ENCODE data around the gene PNPLA7.
"Not testable (repeated sequence)": the region's sequence is repeated elsewhere in the genome, so short reads cannot be mapped to it uniquely, and the experiment has no call there.

Gene PNPLA7

DNA sequence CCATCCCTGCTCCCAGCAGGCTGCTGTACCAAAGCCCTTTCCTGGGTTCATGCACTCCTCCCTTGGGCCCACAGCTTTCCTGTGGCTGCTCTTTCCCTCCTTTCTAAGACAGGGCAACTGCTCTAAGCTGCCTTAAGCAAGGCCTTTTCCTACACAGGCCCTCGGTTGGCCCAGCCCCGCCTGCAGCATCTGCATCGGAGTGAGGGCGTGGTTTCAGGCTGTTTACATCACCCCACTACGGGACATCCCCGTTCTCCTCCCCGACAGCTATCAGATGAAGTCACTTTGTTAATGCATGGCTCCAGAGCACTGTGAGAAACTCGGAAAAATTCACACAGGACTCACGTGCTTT lies 25.1 kb upstream of the PNPLA7 start:
- no peak for DNase-seq (ENCODE audit: low spot score)

DNA sequence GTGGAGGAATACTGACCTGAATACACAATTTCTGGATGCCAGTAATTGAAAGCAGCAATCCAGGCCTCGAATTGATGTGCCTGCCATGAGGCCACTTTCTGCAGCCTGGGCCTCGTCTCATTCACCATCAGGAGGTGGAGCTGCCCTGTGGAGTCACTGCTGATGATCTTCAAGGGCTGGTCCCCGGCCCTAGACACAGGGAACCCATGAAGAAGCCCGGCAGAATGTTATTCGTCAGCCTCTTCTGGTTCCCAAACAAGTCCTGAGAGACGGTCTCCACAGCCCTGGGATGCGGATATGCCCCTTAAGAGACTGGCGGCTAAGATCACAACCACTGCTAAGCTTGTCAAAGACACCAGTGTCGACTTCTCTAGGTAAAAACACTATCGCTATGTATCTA lies 24.0 kb upstream of the PNPLA7 start:
- DNase-seq (ENCODE audit: low spot score) = no peak

DNA sequence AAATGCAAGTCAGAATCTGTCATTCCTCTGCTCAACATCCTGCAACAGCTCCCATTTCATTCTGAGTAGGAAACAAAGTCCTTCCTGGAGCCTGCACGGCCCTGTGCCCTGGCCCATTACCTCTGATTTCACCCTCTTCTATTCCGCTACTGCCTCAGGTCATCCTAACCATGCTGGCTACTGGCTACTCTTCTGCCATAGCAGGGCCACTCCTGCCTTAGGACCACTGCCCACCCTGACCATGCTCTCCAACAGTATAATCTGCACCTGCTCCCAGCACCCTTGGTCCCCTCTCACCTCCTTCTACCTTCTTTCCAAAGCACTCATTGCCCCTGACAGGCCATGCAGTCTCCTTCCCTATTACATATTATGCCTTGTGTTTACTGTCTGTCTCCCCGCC lies 20.4 kb upstream of the PNPLA7 start:
- DNase-seq (ENCODE audit: low spot score) = no peak

DNA sequence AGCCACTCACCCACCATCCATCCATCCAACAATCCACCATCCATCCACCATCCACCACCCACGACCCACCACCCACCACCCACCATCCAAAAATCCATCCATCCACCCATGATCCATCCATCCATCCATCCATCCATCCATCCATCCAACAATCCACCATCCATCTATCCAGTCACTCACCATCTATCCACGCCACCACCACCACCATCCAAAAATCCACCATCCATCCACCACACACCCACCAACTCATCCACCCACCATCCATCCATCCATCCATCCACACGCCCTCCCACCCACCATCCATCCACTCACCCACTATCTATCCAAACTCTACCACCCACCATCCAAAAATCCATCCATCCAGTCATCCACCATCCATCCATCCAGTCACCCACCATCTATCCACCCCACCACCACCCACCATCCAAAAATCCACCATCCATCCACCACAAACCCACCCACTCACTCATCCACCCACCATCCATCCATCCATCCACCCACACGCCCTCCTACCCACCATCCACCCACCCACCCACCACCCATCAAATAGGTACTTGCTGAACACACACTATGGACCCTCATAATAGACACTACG lies 19.5 kb upstream of the PNPLA7 start:
- no peak for DNase-seq (ENCODE audit: low spot score)

DNA sequence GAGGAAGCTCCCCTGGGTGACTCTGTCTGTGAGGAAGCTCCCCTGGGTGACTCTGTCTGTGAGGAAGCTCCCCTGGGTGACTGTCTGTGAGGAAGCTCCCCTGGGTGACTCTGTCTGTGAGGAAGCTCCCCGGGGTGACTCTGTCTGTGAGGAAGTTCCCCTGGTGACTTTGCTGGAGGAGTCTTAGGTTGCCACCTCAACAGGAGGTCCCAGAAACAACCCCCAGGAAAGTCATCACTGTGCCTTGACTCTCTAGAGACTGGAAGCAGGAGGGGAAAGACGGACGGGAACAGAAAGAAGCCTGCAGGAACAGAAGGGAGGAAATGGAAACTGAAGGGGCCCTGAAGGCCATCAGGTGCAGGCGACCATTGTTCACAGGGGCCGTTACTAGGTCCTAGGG lies 18.2 kb upstream of the PNPLA7 start:
- peak; percentile 49 for DNase-seq (ENCODE audit: low spot score)

DNA sequence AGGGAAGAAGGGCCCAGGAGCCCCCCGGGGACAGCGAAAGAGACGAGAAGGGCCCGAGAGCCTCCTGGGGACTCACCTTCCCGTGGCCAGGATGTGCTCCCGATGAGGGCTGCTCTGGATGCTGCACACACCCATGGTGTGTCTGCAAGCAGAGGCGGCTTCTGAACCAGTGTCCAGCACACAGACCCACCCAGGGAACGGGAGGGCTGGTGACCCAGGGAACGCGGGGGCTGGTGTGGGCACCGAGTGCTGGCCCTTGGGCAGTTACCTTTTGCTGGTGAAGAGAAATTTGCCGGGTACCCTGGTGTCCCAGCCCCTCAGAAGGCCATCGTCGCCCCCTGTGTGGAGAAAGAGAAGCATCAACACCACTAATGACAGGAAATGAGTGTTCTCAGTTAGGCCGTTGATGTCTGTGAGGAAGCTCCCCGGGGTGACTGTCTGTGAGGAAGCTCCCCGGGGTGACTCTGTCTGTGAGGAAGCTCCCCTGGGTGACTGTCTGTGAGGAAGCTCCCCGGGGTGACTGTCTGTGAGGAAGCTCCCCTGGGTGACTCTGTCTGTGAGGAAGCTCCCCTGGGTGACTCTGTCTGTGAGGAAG lies 14.7 kb upstream of the PNPLA7 start:
- DNase-seq (ENCODE audit: low spot score) = peak; percentile 58

DNA sequence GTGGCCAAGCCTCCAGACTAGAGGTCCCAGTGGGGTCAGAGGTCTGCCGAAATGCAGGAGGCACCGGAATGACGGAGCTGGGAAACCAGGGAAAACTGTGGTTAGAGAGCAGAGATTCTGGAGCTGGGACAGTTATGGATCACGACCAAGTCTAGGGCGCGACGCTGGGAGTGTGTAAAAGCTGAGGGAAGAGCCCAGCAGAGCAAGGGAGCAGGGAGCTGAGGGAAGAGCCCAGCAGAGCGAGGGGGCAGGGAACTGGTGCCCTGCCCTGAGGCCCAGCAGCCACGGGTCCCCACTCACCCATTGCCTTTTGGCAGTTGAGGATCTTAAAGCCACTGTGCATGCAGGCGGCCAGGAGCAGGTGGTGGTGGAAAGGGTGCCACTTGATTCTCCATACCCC lies 13.9 kb upstream of the PNPLA7 start:
- no peak for DNase-seq (ENCODE audit: low spot score)

DNA sequence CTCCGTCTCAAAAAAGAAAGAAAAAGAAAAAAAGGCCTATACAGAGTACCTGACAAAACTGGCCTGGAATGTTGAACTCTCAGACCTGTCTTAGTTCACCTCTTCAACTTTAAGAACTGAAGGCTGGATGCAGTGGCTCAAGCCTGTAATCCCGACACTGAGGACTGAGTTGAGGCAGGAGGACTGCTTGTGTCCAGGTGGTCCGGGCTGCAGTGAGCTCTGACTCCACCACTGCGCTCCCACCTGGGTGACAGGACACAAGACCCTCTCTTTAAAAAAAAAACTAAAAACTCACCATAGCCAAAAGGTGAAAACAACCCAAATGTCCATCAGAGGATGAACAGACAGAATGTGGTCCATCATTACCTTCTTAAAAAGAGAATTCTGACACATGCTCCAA lies 7.9 kb upstream of the PNPLA7 start:
- DNase-seq (ENCODE audit: low spot score) = no peak

DNA sequence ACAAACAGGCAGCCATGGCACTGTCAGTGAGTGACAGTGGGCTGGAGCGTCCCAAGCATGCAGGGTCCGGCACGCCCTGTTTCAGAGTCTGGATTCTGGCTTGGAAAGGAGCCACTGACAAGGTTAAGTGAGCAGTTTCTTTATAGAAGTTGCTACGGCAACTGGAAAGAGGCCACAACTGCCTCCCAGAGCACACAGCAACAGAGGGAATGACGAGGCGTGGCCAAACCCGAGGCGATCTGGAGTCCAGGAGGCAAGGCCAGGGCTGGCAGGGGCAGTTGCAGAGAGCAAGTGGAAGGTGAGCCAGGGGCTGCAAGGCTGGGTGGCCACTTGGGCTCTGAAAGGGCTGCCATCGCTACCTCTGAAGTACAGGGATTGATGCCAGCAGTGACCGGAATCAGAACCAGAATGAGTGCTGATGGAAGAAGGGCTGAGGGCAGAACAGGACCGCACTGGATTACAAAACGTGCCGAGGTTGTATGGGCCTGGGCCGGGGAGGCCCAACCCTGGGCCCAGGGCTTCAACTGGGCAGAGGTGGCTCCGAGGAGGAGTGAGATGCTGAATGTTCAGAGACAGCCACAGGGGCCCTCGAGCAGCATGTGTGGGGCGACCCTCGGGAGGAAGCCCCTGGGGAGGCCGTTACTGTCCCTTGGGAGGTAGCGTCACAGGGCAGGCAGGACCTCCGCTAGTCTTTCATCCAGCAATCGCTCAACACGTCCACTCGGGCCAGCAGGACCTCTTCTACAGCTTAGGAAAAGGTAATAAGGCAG lies 6.1 kb upstream of the PNPLA7 start:
- DNase-seq (ENCODE audit: low spot score) = no peak

DNA sequence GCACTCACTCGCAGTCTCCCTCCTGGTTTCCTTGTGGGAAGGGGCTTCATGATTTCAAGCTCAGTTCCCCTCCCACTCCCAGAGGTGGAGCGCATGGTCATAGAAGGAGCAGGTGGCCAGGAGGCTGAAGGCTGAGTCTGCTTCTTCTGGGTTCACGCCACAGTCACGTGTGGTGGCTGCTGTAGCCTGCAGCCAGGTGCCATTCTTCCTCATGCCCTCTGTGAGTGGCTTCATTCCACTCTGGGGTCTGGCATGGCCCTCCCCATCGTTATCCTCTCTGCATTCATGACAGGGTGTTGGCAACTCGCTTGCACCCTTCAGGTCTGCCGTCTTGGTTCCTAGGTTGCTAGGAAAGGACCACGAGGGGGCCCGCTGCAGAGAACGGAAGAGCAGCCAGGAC lies 5.0 kb upstream of the PNPLA7 start:
- DNase-seq (ENCODE audit: low spot score) = no peak

DNA sequence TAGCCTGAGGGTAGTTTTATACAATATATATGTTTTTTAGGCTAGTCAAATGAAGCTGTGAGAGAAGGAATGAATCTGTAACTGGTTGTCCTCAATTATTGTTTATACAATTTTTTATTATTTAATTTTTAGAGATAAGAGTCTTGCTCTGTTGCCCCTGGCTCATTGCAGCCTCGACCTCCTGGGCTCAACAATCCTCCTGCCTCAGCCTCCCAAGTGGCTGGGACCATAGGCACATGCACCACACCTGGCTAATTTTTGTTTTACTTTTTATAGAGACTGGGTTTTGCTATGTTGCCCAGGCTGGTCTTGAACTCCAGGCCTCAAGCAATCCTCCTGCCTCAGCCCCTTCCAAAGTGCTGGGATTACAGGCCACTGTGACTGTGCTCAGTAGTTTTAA lies 4.1 kb upstream of the PNPLA7 start:
- DNase-seq (ENCODE audit: low spot score) = no peak

DNA sequence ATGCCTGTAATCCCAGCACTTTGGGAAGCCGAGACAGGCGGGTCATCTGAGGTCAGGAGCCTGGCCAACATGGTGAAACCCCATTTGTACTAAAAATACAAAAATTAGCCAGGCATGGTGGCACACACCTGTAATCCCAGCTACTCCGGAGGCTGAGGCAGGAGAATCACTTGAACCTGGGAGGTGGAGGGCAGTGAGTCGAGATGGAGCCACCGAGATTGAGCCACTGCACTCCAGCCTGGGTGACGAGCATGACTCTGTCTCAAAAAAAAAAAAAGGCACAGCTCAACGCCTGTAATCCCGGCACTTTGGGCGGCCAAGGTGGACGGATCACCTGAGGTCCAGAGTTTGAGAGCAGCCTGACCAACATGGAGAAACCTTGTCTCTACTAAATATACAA lies 3.5 kb upstream of the PNPLA7 start:
- DNase-seq (ENCODE audit: low spot score) = not testable (repeated sequence)

DNA sequence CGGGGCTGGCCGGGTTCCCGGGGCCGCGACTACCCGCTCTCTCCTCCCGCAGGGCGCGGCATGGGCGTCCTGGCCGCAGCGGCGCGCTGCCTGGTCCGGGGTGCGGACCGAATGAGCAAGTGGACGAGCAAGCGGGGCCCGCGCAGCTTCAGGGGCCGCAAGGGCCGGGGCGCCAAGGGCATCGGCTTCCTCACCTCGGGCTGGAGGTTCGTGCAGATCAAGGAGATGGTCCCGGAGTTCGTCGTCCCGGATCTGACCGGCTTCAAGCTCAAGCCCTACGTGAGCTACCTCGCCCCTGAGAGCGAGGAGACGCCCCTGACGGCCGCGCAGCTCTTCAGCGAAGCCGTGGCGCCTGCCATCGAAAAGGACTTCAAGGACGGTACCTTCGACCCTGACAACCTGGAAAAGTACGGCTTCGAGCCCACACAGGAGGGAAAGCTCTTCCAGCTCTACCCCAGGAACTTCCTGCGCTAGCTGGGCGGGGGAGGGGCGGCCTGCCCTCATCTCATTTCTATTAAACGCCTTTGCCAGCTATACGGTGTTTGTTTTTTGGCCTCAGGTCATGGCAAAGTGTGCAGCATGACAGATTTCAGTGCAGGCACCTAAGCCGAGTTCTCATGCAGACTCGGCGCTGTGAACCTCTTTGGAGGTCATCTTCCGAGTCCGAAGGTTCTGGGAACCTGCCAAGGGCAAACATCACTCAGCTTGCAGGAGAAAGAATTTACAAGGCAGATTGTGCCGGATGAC lies 2.0 kb upstream of the PNPLA7 start:
- DNase-seq (ENCODE audit: low spot score) = peak; percentile 59

DNA sequence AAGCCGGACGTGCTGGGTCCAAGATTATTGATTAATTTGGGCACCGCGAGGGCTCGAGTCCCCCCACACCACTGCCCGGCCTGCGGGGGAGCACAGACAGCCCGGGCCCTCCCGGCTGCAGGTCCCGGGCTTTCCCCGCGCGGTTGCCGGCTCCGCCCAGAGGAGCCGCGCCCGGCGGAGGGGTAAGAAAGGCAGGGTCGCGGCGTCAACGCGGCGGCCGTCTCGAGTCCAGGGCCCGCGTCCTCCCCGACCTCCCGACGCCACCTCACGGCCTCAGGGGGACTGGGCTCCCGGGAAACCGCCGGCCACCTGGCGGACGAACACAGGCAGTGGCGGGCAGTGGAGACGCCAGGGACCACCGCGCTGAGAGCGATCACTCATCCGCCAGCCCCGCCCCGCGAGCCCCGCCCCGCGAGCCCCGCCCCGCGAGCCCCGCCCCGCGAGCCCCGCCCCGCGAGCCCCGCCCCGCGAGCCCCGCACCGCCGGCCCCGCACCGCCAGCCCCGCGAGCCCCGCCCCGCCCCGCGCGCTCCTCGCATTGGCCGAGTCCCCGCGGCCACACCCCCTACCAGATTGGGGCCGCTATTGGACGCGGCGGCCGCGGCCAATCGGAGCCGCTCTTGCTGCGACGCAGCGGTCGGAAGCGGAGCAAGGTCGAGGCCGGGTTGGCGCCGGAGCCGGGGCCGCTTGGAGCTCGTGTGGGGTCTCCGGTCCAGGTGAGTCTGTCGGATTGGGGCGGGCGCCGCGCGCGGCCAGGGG lies 1.2 kb upstream of the PNPLA7 start, which contains the start of gene MRPL41:
Gene MRPL41, plus strand, starts transcription at position 616 of the 758 bp plus-strand sequence. CDS start 203 bp downstream, outside the sequence.
- peak; percentile 95 for DNase-seq (ENCODE audit: low spot score)

DNA sequence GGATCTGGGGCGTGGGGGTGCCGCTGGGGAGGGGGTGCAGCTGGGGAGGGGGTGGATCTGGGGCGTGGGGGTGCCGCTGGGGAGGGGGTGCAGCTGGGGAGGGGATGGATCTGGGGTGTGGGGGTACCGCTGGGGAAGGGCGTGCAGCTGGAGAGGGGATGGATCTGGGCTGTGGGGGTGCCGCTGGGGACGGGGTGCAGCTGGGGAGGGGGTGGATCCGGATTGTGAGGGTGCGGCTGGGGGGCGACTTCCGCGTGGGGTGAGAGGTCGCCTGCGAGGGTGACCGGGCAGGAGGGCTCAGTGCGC lies 709 bp upstream of the PNPLA7 start:
- not testable (repeated sequence) for DNase-seq (ENCODE audit: low spot score)

DNA sequence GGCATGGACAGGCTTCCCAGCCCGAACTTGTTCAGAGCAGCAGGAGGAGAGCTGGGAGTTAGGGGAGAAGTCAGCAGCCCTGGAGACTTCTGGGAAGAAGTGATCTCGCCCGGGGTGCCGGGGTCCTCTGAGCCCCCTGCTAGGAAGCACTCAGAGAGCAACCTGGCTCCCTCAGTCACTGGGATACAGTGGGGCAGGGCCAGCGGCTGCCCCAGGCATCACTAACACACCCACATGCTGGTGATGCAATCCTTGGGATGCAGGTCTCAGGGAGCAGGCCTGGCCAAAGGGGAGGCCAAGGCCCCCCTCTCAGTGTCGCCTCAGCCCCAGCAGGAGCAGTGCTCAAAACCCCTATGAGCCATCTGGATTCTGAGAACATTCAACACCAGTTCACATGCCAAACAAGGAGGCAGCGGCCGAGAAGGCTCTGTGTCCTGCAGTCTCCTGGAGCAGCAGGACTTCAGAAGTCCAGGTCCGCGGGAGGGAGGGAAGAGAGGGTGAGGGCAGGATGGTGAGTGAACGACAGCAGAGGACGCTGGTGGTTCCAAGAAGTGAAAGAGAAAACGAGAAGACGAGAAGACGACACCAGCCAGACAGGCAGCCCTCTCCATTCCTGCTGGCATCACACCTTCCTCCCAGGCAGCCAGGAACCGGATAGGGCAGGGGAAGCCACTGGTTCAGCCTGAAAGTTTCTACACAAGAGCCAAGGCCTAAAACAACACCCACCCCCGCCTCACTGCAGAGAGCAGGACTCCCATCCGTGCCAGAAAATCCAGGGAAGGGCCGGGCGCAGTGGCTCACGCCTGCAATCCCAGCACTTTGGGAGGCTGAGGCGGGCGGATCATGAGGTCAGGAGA lies 2.3 kb downstream of the PNPLA7 start:
- no peak for DNase-seq (ENCODE audit: low spot score)

DNA sequence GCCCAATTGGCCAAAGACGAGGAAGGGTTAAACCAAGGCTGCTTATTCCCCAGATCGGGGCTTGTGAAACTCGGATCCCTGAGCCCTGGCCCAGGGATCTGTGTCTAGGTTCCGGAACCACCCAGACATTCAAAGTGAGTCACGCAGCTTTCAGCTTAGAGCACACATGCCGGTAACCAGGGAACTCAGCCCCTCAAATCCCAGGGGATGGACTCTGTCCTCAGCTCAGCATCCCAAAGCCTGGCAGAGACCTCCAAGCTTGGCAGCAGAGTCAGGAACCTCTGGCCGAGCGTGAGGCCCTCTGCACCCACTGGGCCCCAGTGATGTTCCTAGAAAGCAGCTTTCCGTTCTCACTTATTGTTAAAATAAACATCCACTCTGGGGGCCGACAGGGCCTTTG lies 5.1 kb downstream of the PNPLA7 start:
- DNase-seq (ENCODE audit: low spot score) = no peak

DNA sequence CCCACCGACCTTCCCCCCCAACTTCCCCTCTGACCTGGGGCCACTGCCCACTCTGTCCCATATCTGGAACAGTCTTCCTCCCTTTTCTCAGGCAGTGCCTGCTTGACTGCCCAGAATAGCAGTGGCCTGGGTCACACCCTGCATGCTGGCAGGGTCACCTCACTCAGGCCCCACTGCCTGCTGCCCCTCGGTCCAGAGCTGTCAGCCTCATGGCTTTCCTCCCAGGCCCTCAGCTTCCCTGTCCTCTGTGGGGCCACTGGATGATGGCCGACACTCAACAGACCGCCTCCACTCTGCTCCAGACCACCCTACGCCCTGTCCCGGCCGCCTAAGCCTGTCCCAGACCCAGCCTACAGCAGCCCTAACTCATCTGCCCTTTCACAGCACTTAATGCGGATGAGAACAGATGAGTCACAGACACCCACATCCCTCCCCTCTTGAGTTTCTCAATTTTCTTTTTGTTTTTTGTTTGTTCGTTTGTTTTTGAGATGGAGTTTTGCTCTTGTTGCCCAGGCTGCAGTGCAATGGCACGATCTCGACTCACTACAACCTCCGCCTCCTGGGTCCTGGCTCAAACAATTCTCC lies 5.9 kb downstream of the PNPLA7 start:
- no peak for DNase-seq (ENCODE audit: low spot score)

DNA sequence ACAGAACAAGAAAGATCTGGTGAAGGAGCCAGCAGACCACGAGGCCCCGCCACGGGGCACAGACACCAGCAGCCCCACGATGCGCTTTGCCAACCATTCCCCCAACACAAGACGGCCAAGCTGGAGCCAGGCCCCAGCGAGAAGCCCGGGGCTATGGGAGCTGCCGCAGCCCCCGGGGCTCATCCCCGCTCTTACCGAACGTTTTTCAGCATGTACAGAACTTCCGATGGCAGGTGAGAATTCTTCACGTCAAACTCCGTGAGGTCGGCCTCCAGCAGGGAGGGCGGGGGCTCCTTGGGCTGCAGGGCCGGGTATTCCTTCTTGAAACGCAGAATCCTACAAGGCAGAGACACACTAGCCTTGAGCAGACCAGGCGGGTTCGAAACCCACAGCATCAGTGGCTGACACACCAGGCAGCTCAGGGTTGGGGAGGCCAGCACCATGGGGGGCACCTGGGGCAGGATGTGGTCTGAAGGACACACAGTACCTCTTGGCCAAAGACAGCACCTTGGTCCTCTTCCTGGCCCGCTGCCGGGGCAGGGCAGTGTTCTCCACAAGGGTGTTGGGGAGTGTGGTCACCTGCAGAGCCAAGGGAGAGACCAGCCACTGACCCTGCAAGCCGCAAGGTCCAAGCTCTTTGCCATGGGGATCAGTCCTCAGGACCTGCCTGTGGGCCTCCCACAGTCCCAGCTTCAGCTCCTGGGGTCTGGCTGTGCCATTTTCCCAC lies 6.8 kb downstream of the PNPLA7 start:
- no peak for DNase-seq (ENCODE audit: low spot score)

DNA sequence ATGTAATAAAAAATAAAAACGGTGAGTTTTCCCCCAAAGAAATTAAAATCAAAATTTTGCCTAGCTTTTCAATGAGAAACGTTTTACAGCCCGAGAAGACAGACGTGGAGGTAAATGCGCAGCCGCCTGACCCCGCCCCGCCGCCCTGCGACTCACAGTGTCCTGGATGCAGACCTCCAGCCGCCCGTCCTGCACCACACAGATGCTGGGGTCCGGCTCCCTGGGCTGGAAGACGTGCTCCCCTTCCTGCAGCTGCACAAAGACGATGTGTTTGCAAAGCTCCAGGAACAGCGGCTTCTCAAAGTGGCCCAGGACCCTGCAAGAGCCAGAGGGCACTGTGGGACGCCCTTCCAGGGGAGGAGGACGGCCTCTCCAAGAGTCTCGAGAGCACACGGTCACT lies 7.7 kb downstream of the PNPLA7 start:
- no peak for DNase-seq (ENCODE audit: low spot score)

Measured in RKO (cell line).